GM06990 (cell line): ENCODE data around the gene CEP126.

Experiments
- DNase-seq: peaks from one replicate; pipeline ENCODE4 v3.0.0-alpha.2; 2011; ENCODE audit not compliant: insufficient read length; ENCODE audit errors: extremely low read depth
- H3K27me3 ChIP-seq: replicated peaks from 2 replicates; pipeline ENCODE4 v1.6.0; 2011; ENCODE audit warnings: low read length; ENCODE audit not compliant: control insufficient read depth, insufficient read depth
- H3K36me3 ChIP-seq: 2 replicates; pipeline ENCODE4 v1.5.1; 2011; ENCODE audit warnings: low read length; ENCODE audit not compliant: control insufficient read depth, insufficient read depth
- H3K4me3 ChIP-seq: replicated peaks from 2 replicates; pipeline ENCODE4 v1.5.1; 2011; ENCODE audit warnings: low read depth, mild to moderate bottlenecking, control low read depth, low read length
- CTCF ChIP-seq: IDR thresholded peaks from 2 replicates; pipeline ENCODE4 v1.5.1; 2011; ENCODE audit warnings: low read length, control low read depth, mild to moderate bottlenecking, inconsistent platforms; ENCODE audit not compliant: insufficient read depth, poor library complexity, severe bottlenecking

CEP126 gene

GRCh38 chr11:101940901-101941520 lies 26.2 kb downstream of the CEP126 start:
- no peak for TF ChIP-seq CTCF
- Histone ChIP-seq H3K27me3 (no peaks in the 10 kb centered on the region), H3K36me3 (no peaks in the 10 kb centered on the region), H3K4me3 (no peak overlapping the region)
- DNase-seq, result no peak

DNA sequence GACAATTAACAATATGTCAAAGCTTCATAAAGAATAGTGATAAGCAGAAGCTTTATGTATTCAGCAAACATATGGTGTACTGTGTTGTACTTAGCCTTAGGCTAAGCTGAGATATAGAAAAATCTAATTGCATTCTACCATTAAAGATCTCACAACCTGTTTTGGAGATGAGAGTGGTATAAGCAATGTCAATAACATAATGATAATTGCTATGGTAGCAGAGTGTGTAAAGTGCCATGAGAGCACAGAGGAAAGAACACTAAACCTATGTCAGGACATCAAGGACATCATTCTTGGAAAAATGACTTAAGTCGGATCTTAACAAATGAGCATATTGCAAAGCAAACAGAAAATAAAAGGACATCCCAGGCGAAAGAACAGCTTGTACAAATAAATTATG lies 30.1 kb downstream of the CEP126 start:
- H3K36me3 ChIP-seq, result no peaks in the 10 kb centered on the region
- no peak overlapping the region for H3K4me3 ChIP-seq
- no peak for TF ChIP-seq CTCF
- DNase-seq, result no peak
- no peaks in the 10 kb centered on the region for H3K27me3 ChIP-seq

GRCh38 chr11:101945448-101945847 lies 30.6 kb downstream of the CEP126 start:
- no peak for TF ChIP-seq CTCF
- H3K36me3 ChIP-seq, result no peaks in the 10 kb centered on the region
- H3K4me3 ChIP-seq, result no peak overlapping the region
- no peaks in the 10 kb centered on the region for H3K27me3 ChIP-seq
- no peak for DNase-seq

DNA sequence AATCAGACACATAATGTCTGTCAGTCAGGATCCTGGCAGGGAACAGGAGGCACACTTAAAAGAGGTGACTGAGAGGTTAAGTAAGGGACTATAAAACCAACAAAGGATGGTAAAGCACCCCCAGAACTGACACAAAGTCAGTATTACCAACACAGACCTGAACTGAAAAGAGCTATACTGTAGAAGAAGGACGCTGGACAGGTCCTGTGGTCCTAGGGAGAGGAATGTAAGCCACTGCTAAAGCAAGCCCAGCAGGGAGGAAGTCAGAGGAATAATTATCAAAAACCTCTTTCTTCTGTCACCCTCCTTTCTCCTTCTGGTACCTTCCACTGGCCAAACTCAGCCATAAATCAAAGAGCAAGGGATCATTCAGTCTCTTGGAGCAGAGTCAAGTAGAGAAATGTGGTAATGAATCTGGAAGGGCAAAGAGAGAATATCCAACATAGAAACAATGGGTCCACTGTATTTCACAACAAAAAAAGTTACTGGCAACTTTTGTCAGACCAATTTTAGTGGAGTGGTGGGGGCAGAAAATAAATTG lies 34.9 kb downstream of the CEP126 start:
- DNase-seq, result no peak
- TF ChIP-seq CTCF, result no peak
- H3K4me3 ChIP-seq, result no peak overlapping the region
- H3K27me3 ChIP-seq, result no peaks in the 10 kb centered on the region
- H3K36me3 ChIP-seq, result no peaks in the 10 kb centered on the region

DNA sequence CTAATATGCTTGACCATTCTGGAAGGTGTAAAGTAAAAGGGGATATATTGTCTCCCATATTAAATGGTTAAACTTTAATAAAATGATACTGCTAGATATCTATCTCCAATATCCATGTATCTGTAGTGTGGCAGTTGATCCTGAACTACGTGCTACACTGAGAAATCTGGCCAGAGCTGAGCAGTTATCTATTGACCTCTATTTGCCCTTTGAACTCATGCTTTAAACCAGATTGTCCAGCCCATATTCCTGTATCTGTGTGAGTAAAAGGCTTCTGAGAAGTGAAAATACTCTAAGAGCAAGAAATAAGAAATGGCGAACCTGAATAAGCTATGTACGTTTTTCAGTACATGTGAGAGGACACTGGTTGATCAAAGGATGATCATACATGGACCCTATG lies 40.5 kb downstream of the CEP126 start:
- DNase-seq, result no peak
- no peak overlapping the region for H3K4me3 ChIP-seq
- H3K27me3 ChIP-seq, result no peaks in the 10 kb centered on the region
- TF ChIP-seq CTCF, result no peak
- H3K36me3 ChIP-seq, result no peaks in the 10 kb centered on the region

DNA sequence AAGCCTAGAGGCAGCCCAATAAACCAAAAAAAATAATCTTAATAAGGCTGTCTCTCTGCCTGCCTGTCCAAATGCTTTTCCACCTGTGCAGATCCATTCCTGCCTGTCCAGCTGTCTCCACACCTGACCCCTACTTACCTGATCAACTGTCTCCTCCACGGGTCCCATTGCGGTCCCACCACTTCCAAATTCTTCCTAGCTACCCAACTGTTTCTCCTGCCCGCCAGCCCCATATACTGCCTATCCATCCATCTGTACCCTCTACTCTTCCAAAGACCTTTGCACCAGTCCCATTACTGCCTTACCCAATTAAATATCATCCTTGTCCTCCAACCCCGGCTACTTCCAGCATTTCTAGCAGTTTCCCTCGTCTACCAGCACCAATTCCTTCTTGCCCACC lies 40.9 kb downstream of the CEP126 start:
- Histone ChIP-seq H3K4me3 (no peak overlapping the region), H3K27me3 (no peaks in the 10 kb centered on the region), H3K36me3 (no peaks in the 10 kb centered on the region)
- TF ChIP-seq CTCF, result no peak
- DNase-seq, result no peak
